Tibial artery (tissue), 4 donors: ENCODE data around the gene MPRIP.

ENCODE experiments used
- DNase-seq, 2 donors: peaks; one replicate each; pipeline ENCODE4 v3.0.0-alpha.2; 2019
- H3K27ac ChIP-seq, 2 donors: fragments of 200-600 bp; sonication (generic) in 1 of 2; 1 replicate in 1 of 2; 2 replicates in 1 of 2; pipeline ENCODE4 v1.5.1; 2018 to 2019; ENCODE audit warnings: mild to moderate bottlenecking in 1 of 2
- H3K27me3 ChIP-seq, 2 donors: fragments of 200-600 bp; sonication (generic) in 1 of 2; one replicate each; pipeline versions ENCODE4 v1.5.1 to v1.6.0; 2016 to 2019
- H3K36me3 ChIP-seq, 3 donors: fragments of 200-600 bp; sonication (generic) in 2 of 3; one replicate each; pipeline ENCODE4 v1.5.1; 2016 to 2019; ENCODE audit warnings: mild to moderate bottlenecking in 2 of 3
- H3K4me1 ChIP-seq, 4 donors: fragments of 200-600 bp; sonication (generic) in 2 of 4; 1 replicate in 3 of 4; 2 replicates in 1 of 4; pipeline ENCODE4 v1.5.1; 2016 to 2019
- H3K4me3 ChIP-seq, 2 donors: fragments of 200-600 bp; sonication (generic) in 1 of 2; 1 replicate in 1 of 2; 2 replicates in 1 of 2; pipeline ENCODE4 v1.5.1; 2018 to 2019; ENCODE audit warnings: mild to moderate bottlenecking in 2 of 2
- H3K9me3 ChIP-seq, 3 donors: fragments of 200-600 bp; sonication (generic) in 1 of 3; one replicate each; pipeline ENCODE4 v1.5.1; 2016 to 2019
- CTCF ChIP-seq, 2 experiments: fragments of 200-600 bp in 1 of 2; fragments of 450-650 bp in 1 of 2; IDR thresholded peaks; one replicate each; pipeline ENCODE4 v1.5.1; 2017 to 2019; ENCODE audit warnings: antibody characterized with exemption in 2 of 2, mild to moderate bottlenecking in 1 of 2, moderate library complexity in 1 of 2
- intact Hi-C: fragments of 100-400 bp; cut with DNase I; formaldehyde crosslinking; loops from one replicate; pipeline ENCODE4 v1.15.0; 2023; ENCODE audit warnings: low total_unique reads

The MPRIP gene

GRCh38 chr17:17165666-17166308 lies 123.5 kb downstream of the MPRIP start:
- no peaks in the 10 kb centered on the region for H3K9me3 ChIP-seq
- no peak for DNase-seq
- H3K4me1 ChIP-seq: no peaks in the 10 kb centered on the region
- peaks cover 74 to 97% (median 83%) of the 10 kb centered on the region in 3 donors for H3K36me3 ChIP-seq
- no peak overlapping the region for H3K4me3 ChIP-seq
- intact Hi-C loops: no loop called here
- no peak for TF ChIP-seq CTCF (IDR thresholded peaks at IDR 0.05)
- H3K27ac ChIP-seq: no peak overlapping the region
- H3K27me3 ChIP-seq: no peaks in the 10 kb centered on the region

GRCh38 chr17:17166446-17166845 lies 124.2 kb downstream of the MPRIP start:
- intact Hi-C loops: no loop called here
- no peak for TF ChIP-seq CTCF (IDR thresholded peaks at IDR 0.05)
- no peak for DNase-seq
- no peaks in the 10 kb centered on the region for H3K4me1 ChIP-seq
- peaks cover 71 to 97% (median 77%) of the 10 kb centered on the region in 3 donors for H3K36me3 ChIP-seq
- no peak overlapping the region for H3K4me3 ChIP-seq
- no peaks in the 10 kb centered on the region for H3K27me3 ChIP-seq
- H3K27ac ChIP-seq: no peak overlapping the region
- no peaks in the 10 kb centered on the region for H3K9me3 ChIP-seq

GRCh38 chr17:17167356-17167755 lies 125.1 kb downstream of the MPRIP start:
- H3K27me3 ChIP-seq: no peaks in the 10 kb centered on the region
- no peak for DNase-seq
- no peaks in the 10 kb centered on the region for H3K9me3 ChIP-seq
- no peak for TF ChIP-seq CTCF (IDR thresholded peaks at IDR 0.05)
- no peak overlapping the region for H3K4me3 ChIP-seq
- H3K36me3 ChIP-seq: peaks cover 71 to 97% (median 77%) of the 10 kb centered on the region in 3 donors
- intact Hi-C loops: no loop called here
- H3K27ac ChIP-seq: no peak overlapping the region
- no peaks in the 10 kb centered on the region for H3K4me1 ChIP-seq

GRCh38 chr17:17167986-17168385 lies 125.7 kb downstream of the MPRIP start:
- no peak for TF ChIP-seq CTCF (IDR thresholded peaks at IDR 0.05)
- Histone ChIP-seq H3K4me1 (no peaks in the 10 kb centered on the region), H3K27ac (no peak overlapping the region), H3K27me3 (no peaks in the 10 kb centered on the region), H3K9me3 (no peaks in the 10 kb centered on the region), H3K36me3 (peaks cover 71 to 97% (median 79%) of the 10 kb centered on the region in 3 donors), H3K4me3 (no peak overlapping the region)
- intact Hi-C loops: no loop called here
- DNase-seq: no peak

GRCh38 chr17:17168401-17168800 lies 126.1 kb downstream of the MPRIP start:
- H3K4me1 ChIP-seq: no peaks in the 10 kb centered on the region
- no peak for TF ChIP-seq CTCF (IDR thresholded peaks at IDR 0.05)
- intact Hi-C loops: no loop called here

More at GRCh38 chr17:17168401-17168800, 126.1 kb downstream of the MPRIP start:
- H3K4me3 ChIP-seq: no peak overlapping the region
- H3K9me3 ChIP-seq: no peaks in the 10 kb centered on the region
- H3K27me3 ChIP-seq: no peaks in the 10 kb centered on the region
- no peak overlapping the region for H3K27ac ChIP-seq
- DNase-seq: no peak
- peaks cover 69 to 97% (median 80%) of the 10 kb centered on the region in 3 donors for H3K36me3 ChIP-seq
